Measurements from ENCODE around the gene GALK1.

DNA sequence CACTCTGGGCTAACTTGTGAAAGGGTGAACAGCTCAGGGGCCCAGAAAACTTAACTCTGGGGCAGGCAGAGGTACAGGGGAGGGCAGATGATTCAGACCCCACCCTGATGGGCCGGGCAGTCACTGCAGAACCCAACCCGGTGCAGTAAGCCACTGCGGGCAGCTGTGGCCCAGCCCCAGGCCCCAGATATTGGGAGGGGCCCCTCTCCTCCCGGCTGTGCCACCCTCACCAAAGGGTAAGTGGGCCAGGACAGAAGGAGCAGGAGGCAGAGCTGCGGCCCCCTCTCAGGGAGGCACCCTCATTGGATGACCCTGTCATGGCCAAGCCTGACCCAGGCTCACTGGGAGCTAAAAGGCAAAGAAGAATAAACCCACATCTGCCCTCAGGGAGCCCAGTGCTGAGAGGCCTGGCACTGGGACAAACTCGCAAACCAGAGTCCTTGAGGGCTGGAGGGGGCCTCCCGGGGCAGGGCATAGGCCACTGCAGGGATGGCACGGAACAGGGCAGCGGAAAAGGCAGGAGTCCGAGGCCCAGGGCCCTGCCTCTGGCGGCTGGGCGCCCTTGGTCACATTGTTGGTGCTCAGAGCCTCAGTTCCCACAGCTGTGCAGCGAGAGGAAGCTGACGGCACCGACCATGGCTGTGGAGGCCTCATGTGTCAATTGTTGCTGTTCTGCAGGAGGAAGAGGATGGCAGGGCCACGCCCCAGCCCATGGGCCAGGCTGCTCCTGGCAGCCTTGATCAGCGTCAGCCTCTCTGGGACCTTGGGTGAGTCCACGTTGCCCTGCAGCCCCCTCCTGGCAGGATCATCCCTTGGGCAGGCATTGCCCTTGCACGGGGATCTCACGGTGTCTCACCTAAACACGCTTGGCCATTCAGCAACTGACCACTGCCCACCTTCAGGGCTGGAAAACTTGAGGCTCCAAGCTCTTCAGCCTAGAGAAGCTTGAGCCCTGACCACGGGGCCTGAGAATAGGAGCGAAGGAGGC lies 40.7 kb downstream of the GALK1 start:
- TF ChIP-seq CTCF (IDR thresholded peaks at IDR 0.05) (no peak), POLR2A (IDR thresholded peaks at IDR 0.05) (no peak)
